ENCODE data around the gene DYNLT5. TPM values are rescaled to one million over a fixed set of nuclear protein-coding genes. Genes with fewer than 3 reads are reported as not detected.
"Not testable (repeated sequence)": the region's sequence is repeated elsewhere in the genome, so short reads cannot be mapped to it uniquely, and the experiment has no call there.

The DYNLT5 gene
- 1.6 TPM for polyA plus RNA-seq (2013, experiment 1 of 2; ENCODE audit: insufficient read length)
- 1.3 TPM for polyA plus RNA-seq (2013, experiment 2 of 2; ENCODE audit: insufficient read length)

- DNase-seq = peak; percentile 45
Observed at GRCh38 chr1:66752000-66752592, at the start of gene DYNLT5. Gene DYNLT5 (plus strand): TSS chr1:66752459. CDS start chr1:66754659, 2,200 bp downstream.

GRCh38 chr1:66704177-66704875, 47.9 kb upstream of the DYNLT5 start:
- DNase-seq = no peak

- peak; percentile 58 for DNase-seq
Observed at GRCh38 chr1:66705110-66705509, 47.1 kb upstream of the DYNLT5 start.

- DNase-seq = peak; percentile 33
Observed at GRCh38 chr1:66711420-66711819, 40.8 kb upstream of the DYNLT5 start.

- DNase-seq = no peak
Observed at GRCh38 chr1:66712839-66713238, 39.4 kb upstream of the DYNLT5 start.

- peak; percentile 22 for DNase-seq
Observed at GRCh38 chr1:66723985-66724384, 28.3 kb upstream of the DYNLT5 start.

GRCh38 chr1:66725885-66726665, 26.2 kb upstream of the DYNLT5 start:
- DNase-seq = peak; percentile 73

- peak; percentile 43 for DNase-seq
Observed at GRCh38 chr1:66728021-66728420, 24.2 kb upstream of the DYNLT5 start.

- DNase-seq = not testable (repeated sequence)
Observed at GRCh38 chr1:66728716-66729115, 23.5 kb upstream of the DYNLT5 start.

- no peak for DNase-seq
Observed at GRCh38 chr1:66729119-66729518, 23.1 kb upstream of the DYNLT5 start.

GRCh38 chr1:66729523-66729922, 22.7 kb upstream of the DYNLT5 start:
- DNase-seq = no peak

- no peak for DNase-seq
Observed at GRCh38 chr1:66730462-66730861, 21.8 kb upstream of the DYNLT5 start.

- DNase-seq = no peak
Observed at GRCh38 chr1:66731170-66731865, 20.9 kb upstream of the DYNLT5 start.

- DNase-seq = no peak
Observed at GRCh38 chr1:66732407-66733166, 19.7 kb upstream of the DYNLT5 start.

- no peak for DNase-seq
Observed at GRCh38 chr1:66733348-66734017, 18.8 kb upstream of the DYNLT5 start.

GRCh38 chr1:66734531-66734930, 17.7 kb upstream of the DYNLT5 start:
- DNase-seq = not testable (repeated sequence)

GRCh38 chr1:66737836-66738235, 14.4 kb upstream of the DYNLT5 start:
- no peak for DNase-seq

GRCh38 chr1:66739401-66740157, 12.7 kb upstream of the DYNLT5 start:
- no peak for DNase-seq

- DNase-seq = no peak
Observed at GRCh38 chr1:66745451-66745850, 6.8 kb upstream of the DYNLT5 start.

GRCh38 chr1:66747501-66747900, 4.8 kb upstream of the DYNLT5 start:
- peak; percentile 84 for DNase-seq

GRCh38 chr1:66750577-66750976, 1.7 kb upstream of the DYNLT5 start:
- DNase-seq = no peak

All from fibroblast of skin of abdomen (primary cell).